Germinal center (tissue), 1 donor: ENCODE measurements around the gene C18orf32.
"Not testable (repeated sequence)": the region's sequence is repeated elsewhere in the genome, so short reads cannot be mapped to it uniquely, and the experiment has no call there.

ENCODE experiments used
- DNase-seq: peaks from one replicate; pipeline ENCODE4 v3.0.0; 2012; ENCODE audit warnings: mixed read lengths, low spot score

C18orf32 gene

GRCh38 chr18:49500201-49500921 is 13.3 kb upstream of the C18orf32 start:
- DNase-seq = no peak

- no peak for DNase-seq
These were observed 12.1 kb upstream of the C18orf32 start for GRCh38 chr18:49499046-49499637.

GRCh38 chr18:49495480-49495879 is 8.4 kb upstream of the C18orf32 start:
- DNase-seq = no peak

GRCh38 chr18:49495076-49495475 is 8.0 kb upstream of the C18orf32 start:
- no peak for DNase-seq

GRCh38 chr18:49494660-49495059 is 7.6 kb upstream of the C18orf32 start:
- no peak for DNase-seq

GRCh38 chr18:49492694-49493033 is 5.6 kb upstream of the C18orf32 start:
- no peak for DNase-seq

- peak; percentile 88 for DNase-seq
These were observed 5.0 kb upstream of the C18orf32 start, which contains the start of gene RPL17 for GRCh38 chr18:49491857-49492693. TSS of gene RPL17 (minus strand) at chr18:49492465.

GRCh38 chr18:49491534-49491856 is 4.5 kb upstream of the C18orf32 start:
- DNase-seq = no peak

GRCh38 chr18:49490246-49490762 is 3.3 kb upstream of the C18orf32 start:
- DNase-seq = no peak

- DNase-seq = no peak
These were observed 777 bp upstream of the C18orf32 start for GRCh38 chr18:49487711-49488310.

GRCh38 chr18:49486606-49486952 is 455 bp downstream of the C18orf32 start:
- no peak for DNase-seq

GRCh38 chr18:49486134-49486533 is 900 bp downstream of the C18orf32 start:
- no peak for DNase-seq

- no peak for DNase-seq
These were observed 3.8 kb downstream of the C18orf32 start for GRCh38 chr18:49483198-49483597.

GRCh38 chr18:49481907-49482306 is 5.1 kb downstream of the C18orf32 start:
- DNase-seq = no peak

- no peak for DNase-seq
These were observed 5.7 kb downstream of the C18orf32 start for GRCh38 chr18:49481317-49481716.

- DNase-seq = no peak
These were observed 7.5 kb downstream of the C18orf32 start for GRCh38 chr18:49479381-49480137.

GRCh38 chr18:49476664-49477411 is 10.2 kb downstream of the C18orf32 start:
- no peak for DNase-seq

- not testable (repeated sequence) for DNase-seq
These were observed 12.1 kb downstream of the C18orf32 start for GRCh38 chr18:49474935-49475334.

GRCh38 chr18:49473721-49474120 is 13.3 kb downstream of the C18orf32 start:
- no peak for DNase-seq

- no peak for DNase-seq
These were observed 14.6 kb downstream of the C18orf32 start for GRCh38 chr18:49472459-49472858.

- no peak for DNase-seq
These were observed 15.5 kb downstream of the C18orf32 start for GRCh38 chr18:49471532-49471931.
